Posterior cingulate gyrus (tissue), 11 donors: ENCODE measurements around the gene ANKRD55.
"Not testable (repeated sequence)": the region's sequence is repeated elsewhere in the genome, so short reads cannot be mapped to it uniquely, and the experiment has no call there.

Experiments
- DNase-seq, 10 donors: peaks; one replicate each; pipeline versions ENCODE4 v3.0.0 to v3.0.0-alpha.2; 2020 to 2021; ENCODE audit warnings: mixed read lengths in 3 of 10
- intact Hi-C: fragments of 100-400 bp; cut with DNase I; formaldehyde crosslinking; loops from one replicate; pipeline ENCODE4 v1.15.1; 2023

Gene ANKRD55

GRCh38 chr5:56212130-56212879 is 20.8 kb downstream of the ANKRD55 start:
- intact Hi-C loops = no loop called here
- no peak for DNase-seq

GRCh38 chr5:56211298-56211865 is 21.7 kb downstream of the ANKRD55 start:
- intact Hi-C loops = no loop called here

GRCh38 chr5:56208681-56209080 is 24.4 kb downstream of the ANKRD55 start:
- intact Hi-C loops = no loop called here
- no peak for DNase-seq

More at GRCh38 chr5:56211298-56211865, 21.7 kb downstream of the ANKRD55 start:
- DNase-seq = no peak

- DNase-seq = no peak
- intact Hi-C loops = no loop called here
Observed at GRCh38 chr5:56207537-56207936, 25.6 kb downstream of the ANKRD55 start.

- intact Hi-C loops = no loop called here
- DNase-seq = no peak
Observed at GRCh38 chr5:56206126-56206910, 26.8 kb downstream of the ANKRD55 start.

- intact Hi-C loops, DNase-seq: not testable (repeated sequence)
Observed at GRCh38 chr5:56203936-56204335, 29.2 kb downstream of the ANKRD55 start.

- intact Hi-C loops = no loop called here
- DNase-seq = no peak
Observed at GRCh38 chr5:56202483-56202882, 30.6 kb downstream of the ANKRD55 start.

- intact Hi-C loops = loop anchor here (1.0 kb wide), 1 partner anchor 266 kb away; no protein-coding TSS in a partner anchor
- DNase-seq = not testable (repeated sequence)
Observed at GRCh38 chr5:56201762-56202261, 31.3 kb downstream of the ANKRD55 start.

GRCh38 chr5:56200971-56201666 is 32.0 kb downstream of the ANKRD55 start:
- peak in 5 of 10 donors; percentile 17 to 87 (median 40) for DNase-seq
- intact Hi-C loops = loop anchor here (1.0 kb wide), 1 partner anchor 265 kb away; no protein-coding TSS in a partner anchor

- intact Hi-C loops = no loop called here
- DNase-seq = no peak
Observed at GRCh38 chr5:56195016-56195415, 38.1 kb downstream of the ANKRD55 start.

GRCh38 chr5:56192246-56192645 is 40.9 kb downstream of the ANKRD55 start:
- intact Hi-C loops = no loop called here

GRCh38 chr5:56191656-56192055 is 41.5 kb downstream of the ANKRD55 start:
- no peak for DNase-seq
- intact Hi-C loops = no loop called here

More at GRCh38 chr5:56192246-56192645, 40.9 kb downstream of the ANKRD55 start:
- no peak for DNase-seq

- no peak for DNase-seq
- intact Hi-C loops = no loop called here
Observed at GRCh38 chr5:56190497-56190896, 42.6 kb downstream of the ANKRD55 start.

GRCh38 chr5:56185768-56186311 is 47.3 kb downstream of the ANKRD55 start:
- intact Hi-C loops = no loop called here

GRCh38 chr5:56183506-56183905 is 49.6 kb downstream of the ANKRD55 start:
- intact Hi-C loops = no loop called here
- DNase-seq = no peak

More at GRCh38 chr5:56185768-56186311, 47.3 kb downstream of the ANKRD55 start:
- no peak for DNase-seq

GRCh38 chr5:56179442-56179841 is 53.7 kb downstream of the ANKRD55 start:
- DNase-seq = no peak
- intact Hi-C loops = no loop called here

- DNase-seq = no peak
- intact Hi-C loops = no loop called here
Observed at GRCh38 chr5:56178823-56179222, 54.3 kb downstream of the ANKRD55 start.

GRCh38 chr5:56176871-56177533 is 56.1 kb downstream of the ANKRD55 start:
- intact Hi-C loops = no loop called here
- no peak for DNase-seq

GRCh38 chr5:56176155-56176798 is 56.9 kb downstream of the ANKRD55 start:
- intact Hi-C loops = no loop called here
- DNase-seq = no peak
